Motor neuron (in vitro differentiated cells): Measurements from ENCODE around the gene ZNF526. TPM values are rescaled to one million over a fixed set of nuclear protein-coding genes. Genes with fewer than 3 reads are reported as not detected.
A peak's percentile ranks its signal among the peaks of the same experiment; 100 is the strongest.

ENCODE experiments used
- ATAC-seq, 8 experiments: fragments of 200-7000 bp; cut with Tn5 transposase; replicated peaks in 6 of 8; 2 replicates each; pipeline ENCODE4 v1.8.0; 2021; ENCODE audit warnings: mild to moderate bottlenecking in 8 of 8, moderate library complexity in 8 of 8
- H3K27ac ChIP-seq, 2 donors: fragments of 250-450 bp; sonication (Bioruptor Pico); 2 replicates each; pipeline ENCODE4 v1.9.0; 2021; ENCODE audit warnings: antibody characterized with exemption in 2 of 2, mild to moderate bottlenecking in 2 of 2, moderate library complexity in 1 of 2
- H3K4me1 ChIP-seq, 2 donors: fragments of 250-450 bp; sonication (Bioruptor Pico); replicated peaks in 1 of 2; 2 replicates each; pipeline ENCODE4 v1.6.1; 2021; ENCODE audit warnings: antibody characterized with exemption in 2 of 2, mild to moderate bottlenecking in 2 of 2, moderate library complexity in 1 of 2
- H3K4me3 ChIP-seq, 5 donors: fragments of 250-450 bp; sonication (Bioruptor Pico); 2 replicates each; pipeline ENCODE4 v1.9.0; 2021; ENCODE audit warnings: antibody characterized with exemption in 5 of 5, mild to moderate bottlenecking in 5 of 5, moderate library complexity in 4 of 5
- WGBS, 10 experiments: fragments of 450-650 bp; shearing (Covaris generic); methylation state at CpG; one replicate each; pipeline ENCODE4 v1.0.0; 2022; 5-methylcytosine and 5-hydroxymethylcytosine counted together
- in situ Hi-C, 9 experiments: fragments of 400-800 bp; cut with MboI; loops; one replicate each; pipeline ENCODE4 v1.15.0; 2021; ENCODE audit warnings: low sequenced_read_pairs in 9 of 9, low pct_unique_long_range_greater_than_20kb in 2 of 9; ENCODE audit not compliant: unreplicated experiment in 9 of 9
- total RNA-seq, 8 experiments: library from RNA; unstranded; fragments of 300-600 nt; gene quantifications; 2 replicates each; pipeline versions ENCODE4 v1.2.3 to v1.2.4, GENCODE V29; 2022

The ZNF526 gene
- total RNA-seq, result 10 to 100 TPM in 2 of 8 experiments, 1 to 10 TPM in 6; 5.1 to 14.1 (median 8.0) TPM

DNA sequence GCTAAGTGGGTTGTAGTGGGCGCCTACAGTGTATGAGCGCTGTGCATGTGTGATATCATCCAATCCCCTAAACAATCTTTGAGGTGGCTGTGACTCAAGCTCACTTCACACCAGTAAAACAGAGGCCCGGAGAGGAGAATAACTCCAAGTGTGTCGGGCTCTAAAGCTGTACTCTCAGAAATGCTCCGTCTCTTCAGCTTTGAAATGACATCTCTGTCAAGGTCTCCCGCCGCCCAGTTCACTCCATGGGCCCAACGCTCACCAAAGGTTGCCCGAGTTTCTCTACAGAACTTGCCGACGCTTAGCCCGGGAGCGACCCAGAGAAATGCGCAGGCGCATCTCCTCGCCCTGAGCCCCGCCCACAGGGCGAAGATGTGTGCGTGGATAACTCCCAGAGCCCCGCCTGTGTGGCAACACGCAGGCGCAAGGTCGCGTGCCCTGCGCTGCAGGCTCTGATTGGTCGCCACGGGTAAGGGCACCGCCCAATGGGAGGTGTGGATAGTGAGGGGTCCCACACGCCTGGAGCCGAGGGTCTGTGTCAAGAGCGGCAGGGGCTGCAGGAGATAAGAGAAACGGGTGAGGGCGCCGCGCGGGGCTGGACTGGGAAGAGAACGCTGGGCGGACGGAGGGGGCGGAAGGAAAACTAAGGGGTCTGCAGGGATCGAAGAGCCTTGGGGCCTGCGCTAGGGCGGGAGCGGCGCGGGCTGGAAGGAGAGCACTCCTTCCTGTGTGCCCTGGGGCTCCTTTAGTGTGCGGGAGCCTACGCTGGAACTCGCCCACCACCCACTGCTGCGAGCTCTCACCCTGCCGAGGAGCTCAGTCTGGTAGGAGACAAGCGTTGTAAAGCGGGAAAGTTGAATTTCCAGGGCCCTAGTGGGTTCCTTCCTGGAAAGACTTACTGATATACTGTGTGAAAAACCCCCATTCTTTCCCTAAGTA lies at the start of gene ZNF526:
TSS of gene ZNF526 (plus strand) at position 501 of the 939 bp plus-strand sequence. CDS start 4,092 bp downstream, outside the sequence.
- Histone ChIP-seq H3K4me3 (peak within 1 kb of the TSS; percentile 52 to 88 (median 69)), H3K27ac (peak within 1 kb of the TSS; percentile 72 to 80), H3K4me1 (peaks cover 22% of the 10 kb centered on the region in 2 donors)
- in situ Hi-C loops, result loop anchor here in 2 of 9 experiments (25.0 kb wide), 1 partner anchor 108 kb away; no protein-coding TSS in a partner anchor
- peak; percentile 76 to 89 (median 83) for ATAC-seq
- 0 to 40% (median 0%) methylated on average over 1 to 9 of the region's 53 CpGs; no CpG with 5 or more reads in 3 of the 10 experiments for WGBS, 10 experiments

DNA sequence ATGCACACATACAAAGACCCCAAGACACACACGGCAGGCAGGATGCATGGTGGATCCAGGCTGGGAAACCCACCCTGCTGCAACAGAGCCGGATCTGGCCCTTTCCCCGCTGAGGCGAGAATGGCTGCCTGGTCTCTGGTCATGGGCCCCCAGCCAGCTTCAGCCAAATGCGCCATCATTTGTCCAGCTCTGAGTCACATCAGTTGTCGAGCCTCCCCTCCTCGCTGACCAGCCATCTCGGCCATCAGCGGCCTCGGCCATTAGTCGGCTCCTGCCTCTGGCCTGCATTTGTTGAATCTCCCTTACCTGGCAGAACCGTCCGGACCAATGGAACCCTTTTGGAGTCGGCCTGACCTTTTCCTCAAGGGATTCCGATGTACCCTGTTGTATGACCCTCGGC lies 49.4 kb upstream of the ZNF526 start:
- no peak overlapping the region for H3K4me3 ChIP-seq
- ATAC-seq, result peak in 5 of 8 experiments; percentile 18 to 51 (median 41)
- peak overlapping the region; percentile 70 to 76 for H3K27ac ChIP-seq
- H3K4me1 ChIP-seq, result peaks cover 75 to 87% of the 10 kb centered on the region in 2 donors
- in situ Hi-C loops, result no loop called here
- WGBS, 10 experiments, result 65 to 87% (median 78%) methylated on average over 1 to 8 of the region's 16 CpGs; no CpG with 5 or more reads in 4 of the 10 experiments

DNA sequence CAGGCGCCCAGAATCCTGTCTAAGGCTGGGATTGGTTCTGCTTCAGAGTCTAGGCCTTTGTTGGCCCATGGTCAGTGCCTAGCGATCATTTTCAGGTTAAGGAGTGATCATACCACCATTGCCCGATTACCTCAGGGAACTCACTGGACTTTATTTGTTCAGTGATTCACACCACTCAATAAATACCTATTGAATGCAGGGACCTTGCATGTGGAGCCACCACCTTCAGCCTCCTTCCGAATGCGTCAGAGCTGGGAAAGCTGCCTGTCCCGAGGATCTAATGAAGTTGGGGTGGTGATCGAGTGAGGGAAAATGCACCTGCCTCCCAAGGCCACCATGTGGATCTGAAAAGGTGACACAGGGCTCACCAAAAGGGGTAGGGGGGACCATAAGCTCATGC lies 47.9 kb upstream of the ZNF526 start:
- Histone ChIP-seq H3K27ac (peak overlapping the region in 1 of 2 donors; percentile 76), H3K4me1 (peaks cover 69 to 80% of the 10 kb centered on the region in 2 donors), H3K4me3 (no peak overlapping the region)
- WGBS, 10 experiments, result 44 to 100% (median 76%) methylated on average over 2 to 4 of the region's 7 CpGs; no CpG with 5 or more reads in 4 of the 10 experiments
- in situ Hi-C loops, result no loop called here
- no peak for ATAC-seq

DNA sequence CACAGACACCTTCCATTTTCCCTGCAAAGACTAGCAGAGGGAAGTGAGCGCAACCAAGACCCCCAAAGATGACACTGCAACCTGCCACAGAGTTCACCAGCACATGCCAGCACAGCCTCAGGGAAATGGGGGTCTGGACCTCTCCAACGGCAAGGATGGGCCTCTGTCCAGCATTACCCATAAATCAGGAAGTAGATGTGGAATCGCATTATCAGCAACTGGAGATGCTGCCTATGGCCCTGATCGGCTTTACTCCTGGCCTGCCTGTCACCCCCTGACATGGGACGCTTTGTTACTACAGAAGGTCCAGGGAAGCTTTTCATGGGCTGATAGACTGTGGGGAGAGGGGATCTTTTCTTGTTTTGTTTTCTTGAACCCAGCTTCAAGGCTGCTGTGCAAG lies 46.4 kb upstream of the ZNF526 start:
- peak overlapping the region in 1 of 2 donors; percentile 90 for H3K27ac ChIP-seq
- WGBS, 10 experiments, result 20 to 80% (median 50%) methylated on average over 1 to 2 of the region's 5 CpGs; no CpG with 5 or more reads in 5 of the 10 experiments
- peak overlapping the region in 3 of 5 donors; percentile 49 to 60 (median 53) for H3K4me3 ChIP-seq
- in situ Hi-C loops, result no loop called here
- no peak for ATAC-seq
- H3K4me1 ChIP-seq, result peaks cover 70 to 73% of the 10 kb centered on the region in 2 donors

- no peak for ATAC-seq
- H3K4me1 ChIP-seq, result peaks cover 69 to 73% of the 10 kb centered on the region in 2 donors
- peak overlapping the region; percentile 81 to 90 for H3K27ac ChIP-seq
- H3K4me3 ChIP-seq, result peak overlapping the region in 4 of 5 donors; percentile 44 to 60 (median 51)
- WGBS, 10 experiments, result 73 to 100% (median 95%) methylated on average over 1 to 9 of the region's 11 CpGs; no CpG with 5 or more reads in 2 of the 10 experiments
- in situ Hi-C loops, result no loop called here
Measured at GRCh38 chr19:42174188-42174587, 45.9 kb upstream of the ZNF526 start.

GRCh38 chr19:42174958-42175734 lies 45.0 kb upstream of the ZNF526 start:
- in situ Hi-C loops, result no loop called here
- ATAC-seq, result no peak
- Histone ChIP-seq H3K4me3 (peak overlapping the region; percentile 44 to 60 (median 49)), H3K27ac (peak overlapping the region; percentile 81 to 90), H3K4me1 (peaks cover 67 to 73% of the 10 kb centered on the region in 2 donors)
- whole genome bisulfite sequencing, 10 experiments, result 20 to 48% (median 32%) methylated on average over 2 to 4 of the region's 6 CpGs; no CpG with 5 or more reads in 3 of the 10 experiments

DNA sequence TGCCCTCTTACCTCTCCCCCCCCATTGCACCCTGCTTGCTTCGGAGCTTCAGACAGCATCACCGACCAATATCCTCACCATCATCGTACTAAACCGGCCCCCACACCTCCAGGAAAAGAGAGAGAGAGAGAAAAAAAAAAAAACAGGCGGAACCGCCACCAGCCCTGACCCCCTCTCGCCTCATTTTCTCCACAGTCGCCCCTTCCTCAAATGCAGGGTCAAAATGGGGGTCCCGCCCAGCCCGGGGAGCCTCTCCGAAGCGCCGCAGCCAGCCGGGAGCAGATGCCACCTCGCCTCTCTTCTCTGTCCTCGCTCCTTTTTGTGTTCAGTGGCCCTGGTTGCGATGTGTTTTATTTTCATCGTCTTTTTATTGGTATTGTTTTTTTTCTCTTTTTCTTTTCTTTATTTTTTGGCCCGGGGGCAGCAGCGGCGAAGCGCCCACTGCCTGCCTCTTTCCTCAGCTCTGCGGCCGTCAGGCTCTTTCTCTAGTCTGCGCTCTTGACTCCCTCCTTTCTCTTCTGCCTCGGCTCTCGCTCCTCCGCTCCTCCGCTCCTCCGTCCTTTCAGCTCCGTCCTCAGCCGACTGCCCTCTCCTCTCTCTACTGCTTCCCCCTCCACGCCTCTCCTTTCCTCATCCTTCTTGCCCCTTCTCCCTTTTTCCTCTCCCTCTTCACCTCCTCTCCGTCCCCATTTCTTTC lies 44.0 kb upstream of the ZNF526 start:
- in situ Hi-C loops, result no loop called here
- H3K4me1 ChIP-seq, result peaks cover 57 to 65% of the 10 kb centered on the region in 2 donors
- WGBS, 10 experiments, result 0 to 4% (median 2%) methylated on average over 3 to 29 of the region's 34 CpGs; no CpG with 5 or more reads in 2 of the 10 experiments
- ATAC-seq, result peak in 4 of 8 experiments; percentile 2 to 48 (median 37)
- peak overlapping the region; percentile 44 to 60 (median 49) for H3K4me3 ChIP-seq
- H3K27ac ChIP-seq, result peak overlapping the region; percentile 81 to 90

- peak overlapping the region; percentile 81 to 90 for H3K27ac ChIP-seq
- no CpG with 5 or more reads among the region's 31 CpGs for whole genome bisulfite sequencing, 10 experiments
- in situ Hi-C loops, result no loop called here
- ATAC-seq, result peak; percentile 63 to 84 (median 69)
- H3K4me3 ChIP-seq, result peak overlapping the region; percentile 44 to 60 (median 49)
- H3K4me1 ChIP-seq, result peaks cover 52 to 60% of the 10 kb centered on the region in 2 donors
Measured at GRCh38 chr19:42176649-42176989, 43.5 kb upstream of the ZNF526 start.

- Histone ChIP-seq H3K4me3 (peak overlapping the region; percentile 44 to 60 (median 49)), H3K27ac (peak overlapping the region; percentile 53 to 90), H3K4me1 (peaks cover 47 to 55% of the 10 kb centered on the region in 2 donors)
- WGBS, 10 experiments, result 0% methylated on average over 1 to 2 of the region's 66 CpGs; no CpG with 5 or more reads in 6 of the 10 experiments
- in situ Hi-C loops, result no loop called here
- peak; percentile 87 to 98 (median 90) for ATAC-seq
Measured at GRCh38 chr19:42176990-42177685, 43.0 kb upstream of the ZNF526 start.

- Histone ChIP-seq H3K4me3 (peak overlapping the region; percentile 44 to 60 (median 49)), H3K4me1 (peaks cover 42 to 50% of the 10 kb centered on the region in 2 donors), H3K27ac (peak overlapping the region; percentile 53 to 90)
- 0 to 80% (median 39%) methylated on average over 1 to 3 of the region's 3 CpGs; no CpG with 5 or more reads in 3 of the 10 experiments for WGBS, 10 experiments
- no peak for ATAC-seq
- in situ Hi-C loops, result no loop called here
Measured at GRCh38 chr19:42177686-42178019, 42.5 kb upstream of the ZNF526 start.

DNA sequence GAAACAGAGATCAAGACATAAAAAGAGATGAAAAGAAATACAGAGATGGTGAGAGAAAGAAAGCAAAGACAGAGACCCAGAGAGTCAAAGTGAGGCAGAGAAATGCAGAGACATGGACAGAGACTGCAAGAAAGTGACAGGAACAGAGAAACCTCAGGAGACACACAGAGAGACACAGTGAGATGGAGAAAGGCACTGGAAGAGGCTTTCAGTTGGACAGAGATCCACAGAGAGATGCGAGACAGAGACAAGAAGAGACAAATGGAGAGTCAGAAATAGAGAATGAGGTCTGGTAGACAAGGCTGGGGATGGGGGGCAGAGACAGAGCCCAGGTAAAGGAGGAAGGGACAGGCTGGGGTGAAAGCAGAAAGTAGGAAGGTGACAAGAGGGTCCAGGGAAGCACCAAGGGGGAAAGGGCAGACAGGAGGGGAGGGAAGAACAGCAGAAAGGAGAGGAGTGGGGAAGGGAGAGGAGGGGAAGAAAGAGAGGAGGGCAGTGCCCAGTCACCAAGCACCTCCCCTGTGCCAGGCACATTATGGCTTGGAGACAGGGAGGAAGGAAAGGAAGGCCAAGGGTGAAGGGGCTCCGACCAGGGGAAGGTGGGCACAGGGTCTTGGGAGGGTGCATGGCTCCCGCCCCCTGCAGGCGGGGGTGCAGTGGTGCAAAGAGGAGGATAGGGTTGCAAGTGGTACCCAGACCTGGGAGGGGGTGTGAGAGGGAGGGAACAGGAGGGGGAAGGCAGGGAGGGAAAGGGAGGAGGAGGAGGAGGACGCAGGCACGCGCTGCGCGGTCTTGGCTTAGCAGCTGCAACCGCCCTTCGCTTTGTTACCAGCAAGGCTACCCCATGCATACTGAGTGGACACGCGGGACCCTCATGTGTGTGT lies 41.1 kb upstream of the ZNF526 start:
- peak in 5 of 8 experiments; percentile 1 to 4 (median 2) for ATAC-seq

More for the DNA sequence above, 41.1 kb upstream of the ZNF526 start:
- in situ Hi-C loops, result no loop called here
- peak overlapping the region in 1 of 2 donors; percentile 46 for H3K27ac ChIP-seq
- WGBS, 10 experiments, result 0 to 91% (median 57%) methylated on average over 1 to 2 of the region's 13 CpGs; no CpG with 5 or more reads in 2 of the 10 experiments
- H3K4me1 ChIP-seq, result peaks cover 30 to 40% of the 10 kb centered on the region in 2 donors
- H3K4me3 ChIP-seq, result no peak overlapping the region
